Endothelial cell of umbilical vein (primary cell): ENCODE results near the gene CYFIP1. TPM values are rescaled to one million over a fixed set of nuclear protein-coding genes. Genes with fewer than 3 reads are reported as not detected.

Experiments used
- BruUV-seq: library from RNA; stranded (reverse); fragments of 400-500 nt; replicated peaks from 2 replicates; lab custom pipeline; 2021; lab: Mats Ljungman, UMichigan
- CTCF ChIA-PET: fragments of 300-600, 350-600 bp; sonication (Branson Sonifier 250); formaldehyde crosslinking; loops from one replicate; lab custom pipeline; 2021; ENCODE audit warnings: antibody characterized with exemption, inconsistent platforms; lab: Charles Lee
- POLR2A ChIA-PET: fragments of 300-600, 350-600 bp; sonication (Branson Sonifier 250); formaldehyde crosslinking; loops from one replicate; lab custom pipeline; 2021; ENCODE audit warnings: antibody characterized with exemption, inconsistent platforms; lab: Charles Lee
- DNase-seq: peaks from one replicate; pipeline ENCODE4 v3.0.0-alpha.2; 2011; ENCODE audit warnings: low read depth, low spot score
- FAIRE-seq: peaks from 2 replicates; lab custom pipeline; 2011; peaks lifted over from hg19 to GRCh38; lab: Jason Lieb, UNC
- H2AFZ ChIP-seq: 2 replicates; pipeline ENCODE4 v1.6.0; 2012; ENCODE audit warnings: low read depth, low read length, control low read depth, inconsistent platforms
- H3K27ac ChIP-seq: 2 replicates; pipeline ENCODE4 v1.5.1; 2011; ENCODE audit warnings: low read depth, mild to moderate bottlenecking, control low read depth, low read length, moderate library complexity; ENCODE audit not compliant: insufficient read depth
- H3K27me3 ChIP-seq, 2 experiments: 2 replicates each; pipeline versions ENCODE4 v1.6.0 to v1.6.1; 2011; ENCODE audit warnings: low read length in 2 of 2, mixed read lengths in 1 of 2; ENCODE audit not compliant: control insufficient read depth in 2 of 2, insufficient read depth in 2 of 2
- H3K36me3 ChIP-seq, 2 experiments: 2 replicates in 1 of 2; 3 replicates in 1 of 2; pipeline ENCODE4 v1.5.1; 2011; ENCODE audit warnings: low read length in 2 of 2, mild to moderate bottlenecking in 1 of 2, moderate library complexity in 1 of 2; ENCODE audit not compliant: control insufficient read depth in 2 of 2, insufficient read depth in 2 of 2; ENCODE audit errors: extremely low read depth in 1 of 2
- H3K4me1 ChIP-seq: 3 replicates; pipeline ENCODE4 v1.5.1; 2011; ENCODE audit warnings: mild to moderate bottlenecking, low read length; ENCODE audit not compliant: control insufficient read depth, insufficient read depth; ENCODE audit errors: extremely low read depth
- H3K4me2 ChIP-seq: 2 replicates; pipeline ENCODE4 v1.6.1; 2011; ENCODE audit warnings: low read length, control low read depth, mixed read lengths; ENCODE audit not compliant: insufficient read depth
- H3K4me3 ChIP-seq, 3 experiments: fragments of 200-600 bp in 1 of 3; sonication (generic), shearing (Covaris generic) in 1 of 3; replicated peaks in 1 of 3; 2 replicates each; pipeline ENCODE4 v1.5.1; 2011 to 2016; ENCODE audit warnings: control low read depth in 3 of 3, low read length in 3 of 3, mild to moderate bottlenecking in 2 of 3, inconsistent platforms in 1 of 3, low read depth in 1 of 3, moderate library complexity in 1 of 3; ENCODE audit not compliant: insufficient read depth in 1 of 3
- H3K79me2 ChIP-seq: 2 replicates; pipeline ENCODE4 v1.6.0; 2012; ENCODE audit warnings: low read length, inconsistent platforms; ENCODE audit not compliant: control insufficient read depth, insufficient read depth
- H3K9ac ChIP-seq: replicated peaks from 2 replicates; pipeline ENCODE3; 2011; ENCODE audit warnings: low read length, control low read depth; ENCODE audit not compliant: insufficient read depth; ENCODE audit errors: extremely low read depth
- H3K9me1 ChIP-seq: replicated peaks from 3 replicates; pipeline ENCODE4 v1.6.0; 2011; ENCODE audit warnings: mild to moderate bottlenecking, low read length; ENCODE audit not compliant: control insufficient read depth, insufficient read depth; ENCODE audit errors: extremely low read depth
- H3K9me3 ChIP-seq: replicated peaks from 2 replicates; pipeline ENCODE4 v1.5.1; 2012; ENCODE audit warnings: low read length, inconsistent platforms; ENCODE audit not compliant: control insufficient read depth, insufficient read depth
- H4K20me1 ChIP-seq: replicated peaks from 2 replicates; pipeline ENCODE3; 2011; ENCODE audit warnings: mild to moderate bottlenecking, low read length; ENCODE audit not compliant: control insufficient read depth, insufficient read depth; ENCODE audit errors: extremely low read depth
- CTCF ChIP-seq, 2 donors: IDR thresholded peaks; 1 replicate in 1 of 2; 2 replicates in 1 of 2; pipeline ENCODE4 v1.5.1; 2011; ENCODE audit warnings: low read length in 2 of 2, mild to moderate bottlenecking in 2 of 2, moderate library complexity in 2 of 2, control low read depth in 1 of 2, inconsistent platforms in 1 of 2, low read depth in 1 of 2; ENCODE audit not compliant: insufficient read depth in 1 of 2; ENCODE audit errors: extremely low read depth in 1 of 2
- EZH2 ChIP-seq: IDR thresholded peaks from 2 replicates; pipeline ENCODE4 v1.6.1; 2012; ENCODE audit warnings: borderline replicate concordance, low read depth, mild to moderate bottlenecking, moderate library complexity, low read length, inconsistent platforms; ENCODE audit not compliant: severe bottlenecking
- FOS ChIP-seq: IDR thresholded peaks from 2 replicates; pipeline ENCODE4 v1.6.1; 2011; ENCODE audit warnings: mild to moderate bottlenecking, low read length, moderate library complexity, borderline replicate concordance; ENCODE audit not compliant: insufficient read depth
- GATA2 ChIP-seq: IDR thresholded peaks from 2 replicates; pipeline ENCODE4 v1.7.0; 2011; ENCODE audit warnings: low read depth, mild to moderate bottlenecking, moderate library complexity, mixed read lengths, low read length; ENCODE audit not compliant: insufficient read length, insufficient read depth
- JUN ChIP-seq: IDR thresholded peaks from 2 replicates; pipeline ENCODE4 v1.6.1; 2011; ENCODE audit warnings: borderline replicate concordance, low read depth; ENCODE audit not compliant: insufficient read length, insufficient read depth
- MAX ChIP-seq: IDR thresholded peaks from 2 replicates; pipeline ENCODE4 v1.6.1; 2011; ENCODE audit not compliant: insufficient read depth, insufficient read length
- MYC ChIP-seq: IDR thresholded peaks from one replicate; pipeline ENCODE4 v1.6.1; 2011; ENCODE audit warnings: mild to moderate bottlenecking, low read depth, low read length
- POLR2A ChIP-seq: IDR thresholded peaks from 2 replicates; pipeline ENCODE4 v1.6.1; 2012; ENCODE audit warnings: low read depth, mild to moderate bottlenecking, control low read depth, low read length
- POLR2AphosphoS5 ChIP-seq: IDR thresholded peaks from 2 replicates; pipeline ENCODE4 v1.6.1; 2012; ENCODE audit warnings: low read depth, mild to moderate bottlenecking, control low read depth, low read length, moderate library complexity; ENCODE audit not compliant: insufficient read depth
- dilution Hi-C: fragments of 300-500 bp; cut with MboI; formaldehyde crosslinking; loops from one replicate; pipeline ENCODE4 v1.15.0; 2019; ENCODE audit warnings: low sequenced_read_pairs; ENCODE audit not compliant: extremely low pct_ligation_motif_present
- intact Hi-C: fragments of 100-400 bp; cut with micrococcal nuclease; formaldehyde crosslinking; loops from one replicate; pipeline ENCODE4 v1.10.0; 2022
- polyA plus RNA-seq, 4 experiments: library from polyadenylated mRNA; depleted of rRNA in 3 of 4; stranded (reverse) in 3 of 4; unstranded in 1 of 4; fragments of >200 nt; gene quantifications; 2 replicates each; pipeline versions ENCODE4 v1.2.1 to v1.2.3, GENCODE V29; 2011 to 2012; ENCODE audit warnings: missing spikeins in 1 of 4
- total RNA-seq: library from RNA; stranded (reverse); gene quantifications from 2 replicates; pipeline ENCODE4 v1.2.3, GENCODE V29; 2021

Gene CYFIP1
- total and polyA plus RNA-seq, 2 donors (not counting 3 experiments of a cell fraction or from before 2014, with no cell fraction given), result 81.4 to 158 TPM

GRCh38 chr15:22942877-22943276 lies 37.3 kb downstream of the CYFIP1 start:
- Histone ChIP-seq H3K9ac (no peak overlapping the region), H3K4me3 (no peak overlapping the region), H3K9me1 (no peaks in the 10 kb centered on the region), H4K20me1 (no peaks in the 10 kb centered on the region), H3K36me3 (peaks cover 17 to 25% of the 10 kb centered on the region in 2 experiments), H3K27ac (no peak overlapping the region), H2AFZ (no peak overlapping the region), H3K4me1 (no peaks in the 10 kb centered on the region), H3K27me3 (no peaks in the 10 kb centered on the region), H3K79me2 (peaks cover 9% of the 10 kb centered on the region), H3K9me3 (no peaks in the 10 kb centered on the region), H3K4me2 (no peak overlapping the region)
- FAIRE-seq, result no peak
- dilution Hi-C loops, result no loop called here
- DNase-seq, result no peak
- TF ChIP-seq GATA2 (no peak), FOS (no peak), MYC (no peak), JUN (no peak), POLR2A (no peak), MAX (no peak), EZH2 (no peak), CTCF (IDR thresholded peaks at IDR 0.05; ENCODE audit: extremely low read depth in 1 of 2, insufficient read depth in 1 of 2, low read depth in 1 of 2, low read length in 2 of 2) (no peak), POLR2AphosphoS5 (no peak)
- POLR2A ChIA-PET, result no interaction called here
- CTCF ChIA-PET, result no interaction called here
- BruUV-seq, result no TSS peak
- intact Hi-C loops, result no loop called here
